Suppressor macrophage treated with lipopolysaccharide for 1 hour (primary cell): Measurements from ENCODE around the gene CHRNG.
A peak's percentile ranks its signal among the peaks of the same experiment; 100 is the strongest.
"Not testable (repeated sequence)": the region's sequence is repeated elsewhere in the genome, so short reads cannot be mapped to it uniquely, and the experiment has no call there.

Source experiments
- DNase-seq, 3 donors: peaks; one replicate each; pipeline ENCODE4 v3.0.0-alpha.2; 2020 to 2022

The CHRNG gene

GRCh38 chr2:232545511-232546375 lies 6.3 kb downstream of the CHRNG start:
- DNase-seq: peak in 2 of 3 donors; percentile 5 to 22

DNA sequence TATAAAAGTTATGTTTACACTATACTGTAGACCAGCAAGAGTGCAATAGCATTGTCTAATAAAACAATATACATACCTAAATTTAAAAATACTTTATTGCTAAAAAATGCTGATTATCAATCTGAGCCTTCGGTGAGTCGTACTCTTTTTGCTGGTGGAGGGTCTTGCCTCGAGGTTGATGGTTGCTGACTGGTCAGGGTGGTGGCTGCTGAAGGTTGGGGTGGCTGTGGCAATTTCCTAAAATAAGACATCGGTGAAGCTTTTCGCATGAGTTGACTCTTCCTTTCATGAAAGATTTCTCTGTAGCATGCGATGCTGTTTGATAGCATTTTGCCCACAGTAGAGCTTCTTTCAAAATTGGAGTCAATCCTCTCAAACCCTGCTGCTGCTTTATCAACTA lies 8.5 kb downstream of the CHRNG start:
- DNase-seq: no peak

- no peak for DNase-seq
Measured at GRCh38 chr2:232549655-232550353, 10.3 kb downstream of the CHRNG start.

- peak; percentile 95 to 97 (median 97) for DNase-seq
Measured at GRCh38 chr2:232550354-232551249, 11.1 kb downstream of the CHRNG start, which contains the start of the genes EIF4E2 and TIGD1. TSS of gene EIF4E2 (plus strand) at chr2:232550689. CDS start at chr2:232550725, 36 bp downstream. TSS of gene TIGD1 (minus strand) at chr2:232550557. CDS start at chr2:232549882, 675 bp downstream.

- DNase-seq: no peak
Measured at GRCh38 chr2:232551250-232551638, 11.8 kb downstream of the CHRNG start.

DNA sequence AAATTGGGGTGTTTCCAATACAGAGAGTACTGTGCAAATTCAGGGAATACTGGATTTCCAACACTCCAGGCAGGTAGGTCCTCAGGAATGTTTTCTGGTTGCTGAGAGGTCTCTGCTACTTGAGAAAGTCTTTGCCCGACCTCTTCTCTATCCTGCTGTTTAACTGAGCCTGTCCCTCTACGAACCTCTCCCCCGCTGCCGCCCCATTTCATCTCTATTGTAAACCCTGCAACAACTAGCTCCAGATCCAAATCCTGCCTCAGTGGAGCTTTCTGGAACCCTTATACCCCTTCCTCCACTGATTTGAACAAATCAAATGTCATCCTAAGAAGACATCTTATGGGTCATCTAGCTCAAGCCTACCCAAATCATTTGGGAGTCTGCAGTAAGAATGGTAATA lies 12.3 kb downstream of the CHRNG start:
- DNase-seq: no peak

GRCh38 chr2:232556426-232556825 lies 16.9 kb downstream of the CHRNG start:
- DNase-seq: no peak

- no peak for DNase-seq
Measured at GRCh38 chr2:232562515-232563151, 23.1 kb downstream of the CHRNG start.

DNA sequence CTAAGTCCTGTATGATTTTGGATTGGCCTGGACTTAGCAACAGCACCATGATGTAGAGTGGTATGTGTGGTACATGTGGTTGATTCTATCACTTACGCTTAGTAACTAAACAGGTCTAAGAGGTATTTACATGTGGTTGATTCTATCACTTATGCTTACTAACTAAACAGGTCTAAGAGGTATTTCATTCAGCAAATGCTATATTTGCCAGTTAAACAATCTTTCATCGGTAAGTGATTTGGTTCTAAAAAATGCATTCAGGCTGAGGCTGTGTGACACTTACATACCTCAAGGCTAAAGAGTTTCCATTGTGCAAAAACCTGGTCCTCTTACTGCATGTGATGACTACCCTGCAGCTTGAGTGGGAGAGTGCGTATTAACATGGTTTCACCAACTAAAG lies 24.1 kb downstream of the CHRNG start:
- DNase-seq: no peak

DNA sequence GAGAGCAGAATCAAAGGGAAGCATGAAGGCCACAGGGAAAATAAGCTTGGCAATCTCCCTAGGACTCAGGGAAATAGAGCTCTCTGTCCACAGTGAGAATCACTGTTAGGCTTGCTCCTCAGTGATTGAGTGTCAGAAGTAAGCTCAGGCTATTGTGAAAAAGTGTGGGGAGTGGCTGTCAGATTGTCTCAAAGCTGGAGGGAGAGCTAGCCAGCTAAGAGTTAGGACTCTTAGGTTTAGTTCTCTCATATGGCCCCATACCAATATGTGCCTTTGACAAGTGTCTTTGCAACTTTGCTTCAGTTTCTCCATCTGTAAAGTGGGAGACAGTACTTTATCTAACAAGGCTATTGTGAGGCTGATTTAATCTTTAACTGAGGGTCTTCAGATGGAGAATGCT lies 28.2 kb downstream of the CHRNG start:
- DNase-seq: no peak

DNA sequence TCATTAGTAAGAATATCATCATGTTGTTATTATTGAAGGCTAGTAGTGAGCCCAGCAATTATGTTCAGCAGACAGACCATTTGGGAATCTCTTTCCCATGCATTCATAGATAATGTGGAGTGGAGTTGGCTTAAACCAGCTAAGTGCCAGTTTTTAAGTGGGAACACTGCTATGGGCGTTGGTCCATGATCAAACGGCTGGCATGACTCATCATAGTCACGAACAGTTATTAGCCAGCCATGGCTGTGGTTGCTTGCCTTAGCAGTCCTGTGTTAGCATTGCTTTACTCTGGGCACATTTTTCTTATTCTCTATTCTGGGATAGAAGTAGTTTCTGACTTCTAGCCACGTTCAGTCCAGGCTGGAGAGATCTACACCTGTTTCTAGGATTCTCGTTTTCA lies 28.7 kb downstream of the CHRNG start:
- peak; percentile 58 to 82 (median 59) for DNase-seq

GRCh38 chr2:232569541-232569940 lies 30.0 kb downstream of the CHRNG start:
- peak; percentile 31 to 53 (median 39) for DNase-seq

DNA sequence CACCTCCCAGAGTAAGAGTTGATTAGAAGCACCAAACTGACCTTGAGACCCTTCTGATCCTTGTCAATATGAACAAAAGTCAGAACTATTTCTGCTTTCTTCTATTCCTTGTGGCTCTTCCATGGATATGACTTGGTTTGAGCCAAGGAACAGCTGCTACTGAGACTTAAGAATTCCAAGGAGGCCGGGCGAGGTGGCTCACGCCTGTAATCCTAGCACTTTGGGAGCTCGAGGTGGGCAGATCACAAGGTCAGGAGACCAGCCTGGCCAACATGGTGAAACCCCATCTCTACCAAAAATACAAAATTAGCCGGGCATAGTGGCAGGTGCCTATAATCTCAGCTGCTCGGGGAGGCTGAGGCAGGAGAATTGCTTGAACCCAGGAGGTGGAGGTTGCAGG lies 31.0 kb downstream of the CHRNG start:
- not testable (repeated sequence) for DNase-seq

GRCh38 chr2:232571026-232571474 lies 31.6 kb downstream of the CHRNG start:
- no peak for DNase-seq

DNA sequence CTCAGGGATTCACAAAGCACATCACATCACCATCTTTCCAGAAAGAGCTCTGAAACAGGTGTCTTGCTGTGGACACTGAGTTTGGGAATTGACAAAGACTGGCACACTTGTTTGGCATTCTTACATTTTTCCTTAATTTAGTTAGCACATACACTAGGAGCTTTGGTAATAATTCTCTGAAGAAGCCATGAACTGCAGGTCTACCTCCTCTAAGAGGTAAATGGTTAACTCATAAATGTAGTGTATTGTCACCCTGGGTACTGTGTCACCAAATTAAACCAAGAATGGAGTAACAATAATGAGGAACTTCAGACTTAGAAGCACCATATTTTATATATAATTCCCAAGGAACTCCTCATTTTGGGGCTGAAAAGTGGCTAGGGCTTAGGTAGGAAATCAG lies 33.5 kb downstream of the CHRNG start:
- DNase-seq: no peak

DNA sequence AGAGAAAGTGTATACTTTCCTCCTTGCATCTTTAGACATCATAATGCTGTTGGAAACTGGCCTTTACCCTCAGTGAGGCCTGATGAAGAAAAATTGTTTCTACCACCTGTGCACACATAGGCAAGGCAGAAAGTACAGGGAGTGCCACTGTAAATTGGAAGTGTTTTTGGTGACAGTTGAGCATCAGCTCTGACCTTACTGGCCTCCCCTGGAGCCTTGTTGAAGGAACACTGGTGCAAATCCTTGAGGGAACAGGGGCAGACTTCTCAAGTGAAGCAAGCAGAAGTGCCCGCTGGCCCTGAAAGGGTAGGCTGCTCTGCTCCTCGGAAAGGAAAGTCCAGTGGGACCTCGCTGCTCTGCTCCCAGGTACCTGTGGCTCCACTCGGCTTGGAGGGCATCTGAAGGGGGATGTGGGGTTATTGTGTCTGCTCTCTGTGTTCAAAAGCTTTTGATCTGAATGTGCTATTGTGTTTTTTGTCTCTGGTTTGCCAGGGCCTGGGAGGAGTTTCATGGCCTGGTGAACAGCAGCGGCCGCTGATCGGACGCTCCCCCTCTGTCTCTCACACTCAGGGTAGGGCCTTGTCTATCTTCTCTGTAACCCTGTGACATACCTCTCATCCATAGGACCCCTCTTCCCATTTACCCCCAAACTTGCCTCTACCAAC lies 34.4 kb downstream of the CHRNG start:
- no peak for DNase-seq

DNA sequence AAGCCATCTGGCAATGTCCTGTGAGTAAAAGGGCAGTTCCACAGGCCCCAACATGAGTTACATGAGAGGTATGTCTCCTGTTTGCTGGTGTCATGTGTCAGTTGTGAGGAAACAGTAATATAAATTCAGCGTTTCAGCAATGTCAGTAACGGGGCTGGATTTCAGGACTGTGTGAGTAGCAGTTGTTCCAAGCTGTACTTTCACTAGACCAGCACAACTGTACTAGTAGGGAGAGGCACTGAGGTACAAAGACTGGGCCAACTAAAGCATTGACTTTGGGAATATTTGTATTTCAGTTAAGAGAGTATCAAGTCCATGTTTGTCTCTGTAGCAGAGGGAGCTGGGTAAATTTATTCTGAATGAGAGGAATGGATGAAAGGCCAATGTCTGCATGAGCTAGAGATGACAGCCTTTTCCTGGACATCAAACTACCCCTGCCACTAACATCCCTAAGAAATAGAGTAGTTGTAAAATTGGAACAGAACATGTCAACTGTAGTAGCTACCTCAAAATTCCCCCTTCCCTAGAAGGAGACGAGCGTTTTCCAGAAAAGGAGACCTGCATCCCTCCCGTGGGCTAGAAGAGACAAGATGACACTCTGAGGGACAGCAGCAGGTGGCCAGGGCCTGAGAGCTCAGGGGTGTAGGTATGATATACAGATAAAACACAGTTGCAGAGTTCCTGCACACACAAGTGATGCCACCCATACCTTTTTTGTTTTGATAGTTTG lies 35.3 kb downstream of the CHRNG start:
- no peak for DNase-seq

- DNase-seq: no peak
Measured at GRCh38 chr2:232575404-232575746, 35.9 kb downstream of the CHRNG start.

- DNase-seq: no peak
Measured at GRCh38 chr2:232576995-232577394, 37.5 kb downstream of the CHRNG start.

- DNase-seq: no peak
Measured at GRCh38 chr2:232577841-232578240, 38.3 kb downstream of the CHRNG start.

DNA sequence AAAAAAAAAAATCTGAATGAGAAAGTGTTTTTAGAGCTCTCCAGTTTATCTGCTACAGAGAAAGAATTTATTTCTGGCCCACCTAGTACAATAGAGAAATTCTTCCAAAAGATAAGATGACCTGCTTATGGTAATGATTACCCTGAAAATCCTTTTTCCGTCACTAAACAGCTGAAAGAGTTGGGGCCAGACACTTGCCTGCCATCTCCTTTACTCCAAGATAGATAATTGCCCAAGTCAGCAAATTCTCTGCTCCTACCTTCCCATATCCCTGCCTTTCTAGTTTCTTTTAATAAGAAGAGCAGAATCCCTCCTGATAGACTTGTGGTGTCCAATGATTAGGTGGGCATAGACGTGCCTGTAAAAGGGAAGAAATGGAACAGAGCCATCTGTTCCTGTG lies 39.1 kb downstream of the CHRNG start:
- no peak for DNase-seq
